Caco-2 (cell line): Measurements from ENCODE around the gene OASL. TPM values are rescaled to one million over a fixed set of nuclear protein-coding genes. Genes with fewer than 3 reads are reported as not detected.

Experiments used
- BruUV-seq: library from RNA; stranded (reverse); fragments of 400-500 nt; replicated peaks from 2 replicates; lab custom pipeline; 2021; lab: Mats Ljungman, UMichigan
- CTCF ChIA-PET: fragments of 300-600 bp; sonication (Branson Sonifier 250); formaldehyde crosslinking; loops from one replicate; lab custom pipeline; 2022; ENCODE audit warnings: antibody characterized with exemption; lab: Charles Lee
- POLR2A ChIA-PET: fragments of 300-600 bp; sonication (Branson Sonifier 250); formaldehyde crosslinking; loops from one replicate; lab custom pipeline; 2022; ENCODE audit warnings: antibody characterized with exemption; lab: Charles Lee
- DNase-seq, 2 experiments: peaks; one replicate each; pipeline versions ENCODE4 v3.0.0 to v3.0.0-alpha.2; 2020 to 2022
- H3K27me3 ChIP-seq: replicated peaks from 2 replicates; pipeline ENCODE4 v1.6.0; 2011; ENCODE audit warnings: low read length; ENCODE audit not compliant: control insufficient read depth, insufficient read depth
- H3K36me3 ChIP-seq: 2 replicates; pipeline ENCODE4 v1.5.1; 2011; ENCODE audit warnings: low read length; ENCODE audit not compliant: control insufficient read depth, insufficient read depth
- H3K4me1 ChIP-seq: fragments of 250-450 bp; sonication (Bioruptor Pico); 2 replicates; pipeline ENCODE4 v1.5.1; 2020; ENCODE audit warnings: mild to moderate bottlenecking
- H3K4me3 ChIP-seq: 2 replicates; pipeline ENCODE4 v1.5.1; 2011; ENCODE audit warnings: low read depth, mild to moderate bottlenecking, control low read depth, low read length
- H3K9me3 ChIP-seq: fragments of 250-450 bp; sonication (Bioruptor Pico); 2 replicates; pipeline ENCODE4 v1.5.1; 2020; ENCODE audit warnings: mild to moderate bottlenecking, moderate library complexity
- H3K27ac Mint-ChIP-seq: one replicate; pipeline ENCODE4 v1.8.0; 2022; ENCODE audit warnings: mixed read lengths; ENCODE audit not compliant: unreplicated experiment
- H3K27me3 Mint-ChIP-seq: one replicate; pipeline ENCODE4 v1.8.0; 2022; ENCODE audit warnings: mixed read lengths; ENCODE audit not compliant: insufficient read depth, unreplicated experiment
- H3K36me3 Mint-ChIP-seq: one replicate; pipeline ENCODE4 v1.8.0; 2022; ENCODE audit warnings: mild to moderate bottlenecking, mixed read lengths; ENCODE audit not compliant: insufficient read depth, unreplicated experiment
- H3K4me1 Mint-ChIP-seq: one replicate; pipeline ENCODE4 v1.8.0; 2022; ENCODE audit warnings: low read depth, mixed read lengths; ENCODE audit not compliant: unreplicated experiment
- H3K4me3 Mint-ChIP-seq: one replicate; pipeline ENCODE4 v1.8.0; 2022; ENCODE audit warnings: mild to moderate bottlenecking, moderate library complexity, mixed read lengths; ENCODE audit not compliant: unreplicated experiment
- H3K9me3 Mint-ChIP-seq: one replicate; pipeline ENCODE4 v1.8.0; 2022; ENCODE audit warnings: mixed read lengths; ENCODE audit not compliant: unreplicated experiment
- CTCF ChIP-seq, 2 experiments: fragments of 200-600 bp in 1 of 2; IDR thresholded peaks; 1 replicate in 1 of 2; 2 replicates in 1 of 2; pipeline versions ENCODE4 v1.5.1 to v1.8.0; 2011 to 2022; ENCODE audit warnings: antibody characterized with exemption in 1 of 2, control low read depth in 1 of 2, inconsistent platforms in 1 of 2, low read depth in 1 of 2, low read length in 1 of 2, mild to moderate bottlenecking in 1 of 2, moderate library complexity in 1 of 2; ENCODE audit not compliant: insufficient read depth in 1 of 2, severe bottlenecking in 1 of 2, unreplicated experiment in 1 of 2
- intact Hi-C: fragments of 100-400 bp; cut with micrococcal nuclease; formaldehyde crosslinking; loops from one replicate; pipeline ENCODE4 v1.10.0; 2022; ENCODE audit not compliant: unreplicated experiment
- total RNA-seq: library from RNA; stranded (reverse); gene quantifications from 2 replicates; pipeline ENCODE4 v1.2.3, GENCODE V29; 2022

Gene OASL
- total RNA-seq, 1 experiment from 2014 or later = 0.11 TPM

DNA sequence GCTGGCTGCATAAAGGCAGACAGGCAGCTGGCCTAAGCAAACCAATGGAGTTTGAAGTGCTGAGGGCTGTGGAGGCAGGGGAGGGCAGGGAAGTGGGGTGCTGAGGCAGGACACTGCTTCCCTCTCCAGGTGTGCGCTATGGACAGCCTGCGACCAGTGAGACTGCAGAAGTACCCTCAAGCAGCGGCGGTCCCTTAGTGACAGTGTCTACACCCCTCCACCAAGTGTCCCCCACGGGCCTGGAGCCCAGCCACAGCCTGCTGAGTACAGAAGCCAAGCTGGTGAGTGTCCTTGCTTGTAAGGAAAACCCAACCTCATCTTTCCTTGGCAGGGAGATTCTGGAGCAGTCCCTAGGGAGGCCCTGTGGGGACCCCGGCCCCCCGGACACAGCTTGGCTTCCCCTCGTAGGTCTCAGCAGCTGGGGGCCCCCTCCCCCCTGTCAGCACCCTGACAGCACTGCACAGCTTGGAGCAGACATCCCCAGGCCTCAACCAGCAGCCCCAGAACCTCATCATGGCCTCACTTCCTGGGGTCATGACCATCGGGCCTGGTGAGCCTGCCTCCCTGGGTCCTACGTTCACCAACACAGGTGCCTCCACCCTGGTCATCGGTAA lies 42.8 kb downstream of the OASL start:
- intact Hi-C loops = no loop called here
- H3K9me3 ChIP-seq = no peaks in the 10 kb centered on the region
- no peak overlapping the region for H3K4me3 ChIP-seq
- Mint-ChIP-seq H3K27me3 (no peaks in the 10 kb centered on the region), H3K9me3 (peaks cover 14% of the 10 kb centered on the region), H3K36me3 (peaks cover 60% of the 10 kb centered on the region), H3K4me1 (no peaks in the 10 kb centered on the region), H3K4me3 (no peak overlapping the region), H3K27ac (no peak overlapping the region)
- CTCF ChIA-PET = no interaction called here
- peaks cover 10% of the 10 kb centered on the region for H3K36me3 ChIP-seq
- no peaks in the 10 kb centered on the region for H3K27me3 ChIP-seq
- no peak for TF ChIP-seq CTCF (IDR thresholded peaks at IDR 0.05; ENCODE audit: insufficient read depth in 1 of 2, low read depth in 1 of 2, low read length in 1 of 2, severe bottlenecking in 1 of 2, unreplicated experiment in 1 of 2)
- no peaks in the 10 kb centered on the region for H3K4me1 ChIP-seq
- no peak for DNase-seq
- POLR2A ChIA-PET = no interaction called here
- BruUV-seq = no TSS peak

DNA sequence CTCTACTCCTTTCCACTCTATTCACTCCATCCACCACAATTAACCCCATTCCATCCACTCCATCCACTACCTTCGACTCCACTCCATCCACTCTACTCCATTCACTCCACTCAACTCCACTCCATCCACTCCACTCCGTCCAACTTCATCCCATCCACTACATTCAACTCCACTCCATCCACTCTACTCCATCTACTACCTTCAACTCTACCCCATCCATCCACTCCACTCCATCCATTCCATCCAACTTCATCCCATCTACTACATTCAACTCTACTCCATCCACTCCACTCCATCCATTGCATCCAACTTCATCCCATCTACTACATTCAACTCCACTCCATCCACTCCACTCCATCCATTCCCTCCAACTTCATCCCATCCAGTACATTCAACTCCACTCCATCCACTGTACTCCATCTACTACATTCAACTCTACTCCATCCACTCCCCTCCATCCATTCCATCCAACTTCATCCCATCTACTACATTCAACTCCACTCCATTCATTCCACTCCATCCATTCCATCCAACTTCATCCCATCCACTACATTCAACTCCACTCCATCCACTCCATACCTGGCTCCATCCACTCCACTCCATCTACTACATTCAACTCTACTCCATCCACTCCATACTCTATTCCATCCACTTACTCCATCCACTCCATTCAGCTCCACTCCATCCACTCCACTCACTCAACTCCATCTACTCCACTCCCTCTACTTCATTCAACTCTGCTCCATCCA lies 44.3 kb downstream of the OASL start:
- BruUV-seq = no TSS peak
- H3K4me3 ChIP-seq = no peak overlapping the region
- ChIA-PET CTCF (no interaction called here), POLR2A (no interaction called here)
- no peaks in the 10 kb centered on the region for H3K4me1 ChIP-seq
- TF ChIP-seq CTCF (IDR thresholded peaks at IDR 0.05; ENCODE audit: insufficient read depth in 1 of 2, low read depth in 1 of 2, low read length in 1 of 2, severe bottlenecking in 1 of 2, unreplicated experiment in 1 of 2) = no peak
- Mint-ChIP-seq H3K4me3 (no peak overlapping the region), H3K9me3 (peaks cover 14% of the 10 kb centered on the region), H3K36me3 (peaks cover 55% of the 10 kb centered on the region), H3K4me1 (no peaks in the 10 kb centered on the region), H3K27ac (no peak overlapping the region), H3K27me3 (no peaks in the 10 kb centered on the region)
- intact Hi-C loops = no loop called here
- no peaks in the 10 kb centered on the region for H3K9me3 ChIP-seq
- no peak for DNase-seq
- H3K27me3 ChIP-seq = no peaks in the 10 kb centered on the region
- peaks cover 6% of the 10 kb centered on the region; the same call in 1 of the 2 replicates for H3K36me3 ChIP-seq

DNA sequence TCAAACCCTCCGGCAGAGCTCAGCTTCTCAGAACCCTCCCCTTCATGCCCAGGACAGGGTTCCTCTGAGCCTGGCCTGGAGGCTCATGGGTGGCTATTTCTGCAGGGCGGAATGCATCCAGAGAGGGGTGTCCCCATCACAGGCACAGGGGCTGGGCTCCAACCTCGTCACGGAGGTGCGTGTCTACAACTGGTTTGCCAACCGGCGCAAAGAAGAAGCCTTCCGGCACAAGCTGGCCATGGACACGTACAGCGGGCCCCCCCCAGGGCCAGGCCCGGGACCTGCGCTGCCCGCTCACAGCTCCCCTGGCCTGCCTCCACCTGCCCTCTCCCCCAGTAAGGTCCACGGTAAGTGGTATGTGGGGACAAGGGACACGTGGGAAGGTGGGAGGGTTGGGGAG lies 45.0 kb downstream of the OASL start:
- POLR2A ChIA-PET = no interaction called here
- no TSS peak for BruUV-seq
- intact Hi-C loops = no loop called here
- DNase-seq = no peak
- TF ChIP-seq CTCF (IDR thresholded peaks at IDR 0.05; ENCODE audit: insufficient read depth in 1 of 2, low read depth in 1 of 2, low read length in 1 of 2, severe bottlenecking in 1 of 2, unreplicated experiment in 1 of 2) = no peak
- H3K36me3 ChIP-seq = peaks cover 6% of the 10 kb centered on the region
- H3K9me3 ChIP-seq = no peaks in the 10 kb centered on the region
- Mint-ChIP-seq H3K9me3 (peaks cover 14% of the 10 kb centered on the region), H3K4me1 (no peaks in the 10 kb centered on the region), H3K4me3 (no peak overlapping the region), H3K36me3 (peaks cover 57% of the 10 kb centered on the region), H3K27ac (no peak overlapping the region), H3K27me3 (no peaks in the 10 kb centered on the region)
- no peak overlapping the region for H3K4me3 ChIP-seq
- no peaks in the 10 kb centered on the region for H3K4me1 ChIP-seq
- H3K27me3 ChIP-seq = no peaks in the 10 kb centered on the region
- CTCF ChIA-PET = no interaction called here
